NCI-H1436 (cell line): Measurements from ENCODE around the gene FAM174B.

Experiments
- DNase-seq: peaks from one replicate; lab custom pipeline; 2025; lab: John Stamatoyannopoulos, UW

FAM174B gene

GRCh38 chr15:92600856-92601255 is 54.7 kb downstream of the FAM174B start:
- DNase-seq = no peak

GRCh38 chr15:92599394-92599970 is 56.1 kb downstream of the FAM174B start:
- DNase-seq = no peak

- DNase-seq = no peak
Measured at GRCh38 chr15:92597548-92597947, 58.0 kb downstream of the FAM174B start.

- no peak for DNase-seq
Measured at GRCh38 chr15:92596623-92597022, 59.0 kb downstream of the FAM174B start.

- DNase-seq = no peak
Measured at GRCh38 chr15:92595506-92596381, 59.8 kb downstream of the FAM174B start.

- DNase-seq = no peak
Measured at GRCh38 chr15:92591275-92591674, 64.3 kb downstream of the FAM174B start.

- no peak for DNase-seq
Measured at GRCh38 chr15:92586966-92587365, 68.6 kb downstream of the FAM174B start.

- no peak for DNase-seq
Measured at GRCh38 chr15:92586383-92586942, 69.1 kb downstream of the FAM174B start.

- no peak for DNase-seq
Measured at GRCh38 chr15:92584105-92584504, 71.5 kb downstream of the FAM174B start.

- DNase-seq = no peak
Measured at GRCh38 chr15:92583096-92584034, 72.2 kb downstream of the FAM174B start.

- no peak for DNase-seq
Measured at GRCh38 chr15:92582206-92582605, 73.4 kb downstream of the FAM174B start.

GRCh38 chr15:92580933-92581445 is 74.6 kb downstream of the FAM174B start:
- DNase-seq = no peak

GRCh38 chr15:92580521-92580920 is 75.1 kb downstream of the FAM174B start:
- DNase-seq = no peak

GRCh38 chr15:92579931-92580470 is 75.6 kb downstream of the FAM174B start:
- DNase-seq = no peak

- DNase-seq = no peak
Measured at GRCh38 chr15:92579486-92579885, 76.1 kb downstream of the FAM174B start.

- DNase-seq = no peak
Measured at GRCh38 chr15:92578096-92578835, 77.3 kb downstream of the FAM174B start.

GRCh38 chr15:92576597-92577200 is 78.9 kb downstream of the FAM174B start:
- no peak for DNase-seq

GRCh38 chr15:92574566-92574965 is 81.0 kb downstream of the FAM174B start:
- DNase-seq = no peak

- DNase-seq = no peak
Measured at GRCh38 chr15:92574161-92574560, 81.4 kb downstream of the FAM174B start.

- no peak for DNase-seq
Measured at GRCh38 chr15:92571824-92572223, 83.8 kb downstream of the FAM174B start.
